NCI-H1092 treated with DMSO at 0.1 percent for 48 hours (cell line): Measurements from ENCODE around the gene NACAD.

ENCODE experiments used
- DNase-seq: peaks from one replicate; lab custom pipeline; 2025; lab: John Stamatoyannopoulos, UW

Gene NACAD

GRCh38 chr7:45088821-45089340 is at the start of gene NACAD:
NACAD (minus strand) TSS chr7:45088969; CDS start chr7:45088894, 75 bp downstream.
- DNase-seq, result no peak

GRCh38 chr7:45136106-45137060 is 47.6 kb upstream of the NACAD start:
- DNase-seq, result peak; percentile 70

- no peak for DNase-seq
Observed at GRCh38 chr7:45133877-45134276, 45.1 kb upstream of the NACAD start.

- DNase-seq, result no peak
Observed at GRCh38 chr7:45133352-45133751, 44.6 kb upstream of the NACAD start.

- no peak for DNase-seq
Observed at GRCh38 chr7:45132708-45133320, 44.0 kb upstream of the NACAD start.

- DNase-seq, result no peak
Observed at GRCh38 chr7:45131891-45132290, 43.1 kb upstream of the NACAD start.

- DNase-seq, result no peak
Observed at GRCh38 chr7:45130910-45131309, 42.1 kb upstream of the NACAD start.

- DNase-seq, result no peak
Observed at GRCh38 chr7:45129906-45130305, 41.1 kb upstream of the NACAD start.

GRCh38 chr7:45129181-45129800 is 40.5 kb upstream of the NACAD start:
- no peak for DNase-seq

- DNase-seq, result no peak
Observed at GRCh38 chr7:45126920-45127319, 38.2 kb upstream of the NACAD start.

- no peak for DNase-seq
Observed at GRCh38 chr7:45126201-45126600, 37.4 kb upstream of the NACAD start.

- DNase-seq, result no peak
Observed at GRCh38 chr7:45125193-45125904, 36.6 kb upstream of the NACAD start.

GRCh38 chr7:45123913-45124710 is 35.3 kb upstream of the NACAD start:
- DNase-seq, result no peak

GRCh38 chr7:45122975-45123860 is 34.4 kb upstream of the NACAD start:
- no peak for DNase-seq

- no peak for DNase-seq
Observed at GRCh38 chr7:45119550-45119949, 30.8 kb upstream of the NACAD start.

GRCh38 chr7:45118889-45119331 is 30.1 kb upstream of the NACAD start:
- no peak for DNase-seq

GRCh38 chr7:45118292-45118691 is 29.5 kb upstream of the NACAD start:
- no peak for DNase-seq

GRCh38 chr7:45117582-45117981 is 28.8 kb upstream of the NACAD start:
- no peak for DNase-seq

- DNase-seq, result no peak
Observed at GRCh38 chr7:45116048-45116447, 27.3 kb upstream of the NACAD start.

- DNase-seq, result no peak
Observed at GRCh38 chr7:45114926-45115325, 26.2 kb upstream of the NACAD start.
